Measurements from ENCODE around the gene SPATS2.

Gene SPATS2

DNA sequence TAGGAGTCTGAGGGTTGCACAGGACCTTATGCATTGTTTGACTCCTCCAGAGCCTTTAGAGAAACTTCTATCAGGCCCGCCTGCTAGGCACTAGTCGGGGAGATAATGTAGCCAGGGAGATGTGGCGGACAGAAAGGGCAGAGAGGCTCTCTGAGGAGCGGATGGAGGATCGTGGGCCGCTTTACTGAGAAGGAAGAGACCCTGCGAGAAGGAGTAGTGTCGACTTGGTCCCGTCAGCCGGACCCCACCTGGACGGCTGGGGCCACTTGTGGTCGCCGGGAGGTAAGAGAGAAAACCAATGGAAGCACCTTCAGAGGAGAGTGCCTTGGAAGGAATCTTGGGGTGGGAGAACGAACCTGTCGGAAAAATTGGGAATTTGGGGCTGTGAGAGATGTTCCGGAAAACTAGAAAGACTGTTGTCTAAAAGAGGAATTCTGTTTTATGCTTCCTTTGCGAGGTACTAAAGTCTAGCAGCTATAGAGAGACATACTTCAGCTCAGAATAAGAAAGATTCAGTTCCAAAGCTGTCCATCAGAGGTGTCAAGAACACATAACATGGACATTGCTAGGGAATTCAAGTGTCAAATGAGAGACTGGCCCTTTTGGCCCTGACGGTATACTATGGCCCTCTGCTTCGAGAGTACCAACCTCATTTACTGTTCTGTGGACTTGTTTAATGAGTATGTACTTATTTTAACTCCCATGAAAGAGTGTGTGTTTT lies 201.3 kb downstream of the SPATS2 start:
- no peak for DNase-seq (ENCODE audit: low read depth in 2 of 3, low spot score in 1 of 3)

Measured in stimulated activated CD4-positive, alpha-beta T cell treated with anti-CD3 and anti-CD28 coated beads, Interleukin-12 subunit alpha, Interleukin-12 subunit beta, amount 100 ng/mL, for 48 hours (primary cell).